ENCODE measurements around the gene R3HDM2.

DNA sequence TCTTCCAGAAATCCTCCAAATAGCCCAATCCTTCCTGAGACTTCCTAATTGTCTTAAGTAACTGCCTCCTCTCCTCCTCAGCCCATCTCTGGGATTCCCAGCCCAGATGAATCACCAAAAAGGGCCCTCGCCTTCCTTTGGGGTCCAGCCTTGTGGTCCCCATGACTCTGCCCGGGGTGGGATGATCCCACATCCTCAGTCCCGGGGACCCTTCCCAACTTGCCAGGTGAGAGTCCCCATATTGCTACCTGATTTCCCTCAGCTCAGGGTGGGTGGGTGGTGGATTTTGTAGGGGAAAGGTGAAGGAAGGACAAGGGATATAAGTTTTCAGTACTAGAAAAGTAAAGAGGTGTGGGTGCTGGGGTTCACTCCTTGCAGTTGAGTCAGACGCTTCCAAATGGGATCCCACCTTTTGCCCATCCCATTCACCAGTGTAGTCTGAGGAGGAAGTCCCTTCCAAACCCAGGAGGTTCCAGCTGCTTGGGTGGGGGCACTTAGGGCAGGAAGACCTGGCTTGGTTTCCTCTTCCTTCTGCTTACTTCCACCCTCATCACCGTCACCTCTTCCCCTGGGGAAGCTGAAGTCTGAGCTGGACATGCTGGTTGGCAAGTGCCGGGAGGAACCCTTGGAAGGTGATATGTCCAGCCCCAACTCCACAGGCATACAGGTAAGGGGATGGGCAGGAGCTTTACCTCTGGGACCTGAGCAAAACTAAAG is 34.3 kb upstream of the R3HDM2 start:
- TF ChIP-seq, protein P1, sequence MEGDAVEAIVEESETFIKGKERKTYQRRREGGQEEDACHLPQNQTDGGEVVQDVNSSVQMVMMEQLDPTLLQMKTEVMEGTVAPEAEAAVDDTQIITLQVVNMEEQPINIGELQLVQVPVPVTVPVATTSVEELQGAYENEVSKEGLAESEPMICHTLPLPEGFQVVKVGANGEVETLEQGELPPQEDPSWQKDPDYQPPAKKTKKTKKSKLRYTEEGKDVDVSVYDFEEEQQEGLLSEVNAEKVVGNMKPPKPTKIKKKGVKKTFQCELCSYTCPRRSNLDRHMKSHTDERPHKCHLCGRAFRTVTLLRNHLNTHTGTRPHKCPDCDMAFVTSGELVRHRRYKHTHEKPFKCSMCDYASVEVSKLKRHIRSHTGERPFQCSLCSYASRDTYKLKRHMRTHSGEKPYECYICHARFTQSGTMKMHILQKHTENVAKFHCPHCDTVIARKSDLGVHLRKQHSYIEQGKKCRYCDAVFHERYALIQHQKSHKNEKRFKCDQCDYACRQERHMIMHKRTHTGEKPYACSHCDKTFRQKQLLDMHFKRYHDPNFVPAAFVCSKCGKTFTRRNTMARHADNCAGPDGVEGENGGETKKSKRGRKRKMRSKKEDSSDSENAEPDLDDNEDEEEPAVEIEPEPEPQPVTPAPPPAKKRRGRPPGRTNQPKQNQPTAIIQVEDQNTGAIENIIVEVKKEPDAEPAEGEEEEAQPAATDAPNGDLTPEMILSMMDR (conservative IDR thresholded peaks at IDR 0.05; ENCODE audit: low read length) = no peak
- no peak for TF ChIP-seq EZH2phosphoT487 (IDR thresholded peaks at IDR 0.05; ENCODE audit: borderline replicate concordance, low read depth, low read length)
